Bronchial epithelial cell (primary cell): ENCODE data around the gene TNNT2. TPM values are rescaled to one million over a fixed set of nuclear protein-coding genes. Genes with fewer than 3 reads are reported as not detected.

ENCODE experiments used
- DNase-seq: peaks from one replicate; pipeline ENCODE4 v3.0.0-alpha.2; 2010; ENCODE audit warnings: low read depth
- FAIRE-seq: peaks from 2 replicates; lab custom pipeline; 2011; peaks lifted over from hg19 to GRCh38; lab: Jason Lieb, UNC
- H3K27me3 ChIP-seq: 2 replicates; pipeline ENCODE4 v1.5.1; 2011; ENCODE audit warnings: low read length; ENCODE audit not compliant: control insufficient read depth, insufficient read depth
- H3K36me3 ChIP-seq: 2 replicates; pipeline ENCODE4 v1.5.1; 2011; ENCODE audit warnings: low read length; ENCODE audit not compliant: control insufficient read depth, insufficient read depth
- H3K4me3 ChIP-seq: 2 replicates; pipeline ENCODE4 v1.5.1; 2011; ENCODE audit warnings: mild to moderate bottlenecking, low read depth, low read length, control low read depth
- CTCF ChIP-seq: IDR thresholded peaks from 2 replicates; pipeline ENCODE4 v1.5.1; 2011; ENCODE audit warnings: mild to moderate bottlenecking, moderate library complexity, low read length, control low read depth, inconsistent platforms; ENCODE audit not compliant: insufficient read depth, severe bottlenecking
- total RNA-seq: library from RNA; depleted of rRNA; stranded (reverse); fragments of >200 nt; gene quantifications from 2 replicates; pipeline ENCODE4 v1.2.1, GENCODE V29; 2014

TNNT2 gene
- total RNA-seq, 1 donor from 2014 or later = 0.26 TPM

GRCh38 chr1:201391225-201391624, 13.7 kb upstream of the TNNT2 start:
- TF ChIP-seq CTCF = no peak
- no peaks in the 10 kb centered on the region for H3K27me3 ChIP-seq
- H3K36me3 ChIP-seq = peaks cover 37% of the 10 kb centered on the region
- no peak for DNase-seq
- no peak for FAIRE-seq
- no peak overlapping the region for H3K4me3 ChIP-seq

GRCh38 chr1:201389051-201389450, 11.6 kb upstream of the TNNT2 start:
- H3K27me3 ChIP-seq = no peaks in the 10 kb centered on the region
- no peak for DNase-seq
- no peak for FAIRE-seq
- H3K4me3 ChIP-seq = no peak overlapping the region
- H3K36me3 ChIP-seq = peaks cover 50% of the 10 kb centered on the region
- no peak for TF ChIP-seq CTCF

GRCh38 chr1:201386208-201386607, 8.7 kb upstream of the TNNT2 start:
- no peak for DNase-seq
- H3K4me3 ChIP-seq = no peak overlapping the region
- FAIRE-seq = no peak

GRCh38 chr1:201385299-201385891, 7.9 kb upstream of the TNNT2 start:
- TF ChIP-seq CTCF = peak; percentile 92
- Histone ChIP-seq H3K4me3 (no peak overlapping the region), H3K27me3 (no peaks in the 10 kb centered on the region), H3K36me3 (peaks cover 49% of the 10 kb centered on the region)
- DNase-seq (peak; percentile 55), FAIRE-seq (no peak)

More at GRCh38 chr1:201386208-201386607, 8.7 kb upstream of the TNNT2 start:
- TF ChIP-seq CTCF = no peak
- Histone ChIP-seq H3K36me3 (peaks cover 51% of the 10 kb centered on the region), H3K27me3 (no peaks in the 10 kb centered on the region)

GRCh38 chr1:201384406-201384782, 6.9 kb upstream of the TNNT2 start:
- peaks cover 49% of the 10 kb centered on the region for H3K36me3 ChIP-seq
- no peak for DNase-seq

More at GRCh38 chr1:201384406-201384782, 6.9 kb upstream of the TNNT2 start:
- Histone ChIP-seq H3K4me3 (no peak overlapping the region), H3K27me3 (no peaks in the 10 kb centered on the region)
- TF ChIP-seq CTCF = no peak
- no peak for FAIRE-seq
